Ammon's horn (tissue), 1 donor: Measurements from ENCODE around the gene GLI3.

Experiments used
- DNase-seq: peaks from one replicate; pipeline ENCODE4 v3.0.0-alpha.2; 2016; ENCODE audit warnings: low spot score

The GLI3 gene

DNA sequence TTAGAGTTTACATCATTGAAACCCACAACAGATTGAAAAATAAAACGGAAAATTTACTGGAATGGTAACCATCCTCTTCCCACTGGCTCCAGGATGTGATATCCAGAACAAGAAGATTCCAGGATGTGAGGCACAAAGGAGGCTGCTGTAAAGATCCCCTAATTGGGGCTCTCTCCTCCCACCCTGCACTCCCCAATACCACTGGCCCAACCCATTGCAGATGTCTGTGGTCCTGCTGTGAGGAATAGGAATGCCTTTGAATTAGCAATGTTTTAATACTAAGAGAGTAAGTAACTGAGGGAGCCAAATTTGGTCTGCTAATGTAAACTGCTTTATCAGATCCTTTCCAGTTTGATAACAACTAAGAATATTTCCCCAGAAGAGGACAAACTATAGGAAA, 308.2 kb downstream of the GLI3 start:
- DNase-seq = no peak

GRCh38 chr7:41928166-41928565, 308.8 kb downstream of the GLI3 start:
- DNase-seq = no peak

DNA sequence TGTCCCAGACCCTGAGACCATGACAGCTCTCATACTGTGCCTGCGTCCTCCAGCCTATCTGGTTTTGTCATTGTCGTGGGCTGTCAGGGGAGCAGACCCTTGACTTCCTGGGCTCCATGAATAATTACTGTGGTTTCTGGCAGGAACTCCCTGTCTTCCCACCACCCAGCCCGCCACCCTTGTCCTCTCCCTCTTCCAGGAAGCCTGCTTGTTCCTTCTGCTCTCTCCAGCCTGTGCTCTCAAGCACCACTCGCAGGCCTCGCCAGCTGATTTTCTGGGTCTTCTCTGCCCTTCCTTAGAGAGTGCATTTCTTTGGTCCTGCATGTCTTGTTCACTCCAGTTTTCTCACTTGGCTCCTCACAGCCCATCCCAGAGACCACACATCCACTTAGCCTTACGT, 309.6 kb downstream of the GLI3 start:
- no peak for DNase-seq

DNA sequence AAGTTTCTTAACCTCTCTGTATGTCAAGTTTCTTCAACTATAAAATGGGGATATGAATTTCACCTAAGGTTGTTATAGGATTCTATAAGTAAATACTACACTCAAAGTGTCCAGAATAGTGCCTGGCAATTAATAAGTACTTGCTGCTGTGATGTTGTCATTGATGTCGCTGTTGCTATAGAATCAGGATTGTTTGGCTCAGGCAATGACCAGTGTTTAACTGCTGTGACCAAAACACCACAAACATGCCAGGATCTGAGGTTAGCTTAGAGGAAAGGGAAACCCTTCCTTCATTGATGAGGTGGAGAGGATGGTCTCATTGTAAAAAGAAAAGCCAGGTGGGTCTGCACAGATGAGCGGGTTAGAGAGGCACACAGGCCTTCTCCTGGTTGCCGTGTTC, 311.1 kb downstream of the GLI3 start:
- DNase-seq = no peak

GRCh38 chr7:41924796-41925195, 312.2 kb downstream of the GLI3 start:
- DNase-seq = no peak

DNA sequence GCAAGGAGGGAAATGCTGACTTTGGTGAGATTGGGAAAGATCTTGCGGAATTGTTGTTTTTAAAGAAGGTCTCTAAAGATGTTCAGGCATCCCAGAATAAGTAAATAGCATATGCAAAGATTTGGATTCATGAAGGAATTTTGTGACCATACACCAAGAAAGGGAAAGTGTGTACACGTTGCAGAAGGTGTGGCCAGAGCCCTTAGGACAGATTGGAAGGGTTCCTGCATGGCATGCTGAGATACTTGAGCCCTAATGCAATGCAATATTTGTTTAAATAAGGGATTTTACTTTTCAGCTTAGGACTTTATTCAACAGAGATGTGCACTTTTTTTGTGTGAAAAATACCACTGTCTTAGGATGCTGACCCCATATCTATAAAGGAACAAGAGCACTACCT, 314.6 kb downstream of the GLI3 start:
- DNase-seq = no peak

- DNase-seq = no peak
Observed at GRCh38 chr7:41921453-41921981, 315.5 kb downstream of the GLI3 start.

DNA sequence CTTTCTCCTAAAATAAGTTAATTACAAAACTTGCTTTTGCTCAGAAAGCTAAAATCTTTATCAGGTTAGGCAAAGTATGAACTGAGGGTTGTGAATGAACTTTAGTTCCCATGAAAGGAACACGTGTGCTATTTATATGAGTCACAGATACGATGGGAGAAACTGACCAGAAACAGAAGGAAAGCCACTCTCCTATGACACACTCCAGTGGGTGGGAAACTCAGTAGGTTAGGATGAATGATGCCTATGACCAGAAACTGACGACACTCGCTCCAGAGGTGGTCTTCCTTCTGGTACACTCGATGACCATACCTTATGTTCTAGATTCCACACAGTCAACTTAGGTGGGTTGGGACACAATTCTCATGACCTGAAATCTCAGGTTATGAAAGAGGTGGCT, 318.4 kb downstream of the GLI3 start:
- DNase-seq = no peak

DNA sequence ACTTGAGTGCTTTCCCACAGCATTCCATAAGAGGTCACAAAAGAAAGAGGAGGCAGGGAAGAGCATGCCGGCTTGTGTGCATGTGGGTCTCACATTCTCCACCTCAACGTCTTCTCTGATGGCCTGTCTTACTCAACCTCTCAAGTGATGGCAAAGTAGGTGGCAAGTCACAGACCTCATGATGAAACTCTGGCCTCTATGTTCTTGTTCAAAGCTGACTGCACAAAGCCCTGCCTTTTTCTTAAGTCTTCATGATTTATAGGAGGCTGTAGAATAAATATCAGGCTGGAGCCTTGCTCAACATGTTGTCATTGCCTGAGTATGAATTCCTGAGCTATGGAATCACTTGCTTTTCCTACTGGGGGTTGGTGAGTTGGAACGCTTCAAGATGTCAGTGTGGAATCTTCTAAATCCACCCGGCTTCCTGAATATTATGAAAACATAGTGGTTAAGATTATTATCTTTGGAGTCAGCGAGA, 320.5 kb downstream of the GLI3 start:
- no peak for DNase-seq

DNA sequence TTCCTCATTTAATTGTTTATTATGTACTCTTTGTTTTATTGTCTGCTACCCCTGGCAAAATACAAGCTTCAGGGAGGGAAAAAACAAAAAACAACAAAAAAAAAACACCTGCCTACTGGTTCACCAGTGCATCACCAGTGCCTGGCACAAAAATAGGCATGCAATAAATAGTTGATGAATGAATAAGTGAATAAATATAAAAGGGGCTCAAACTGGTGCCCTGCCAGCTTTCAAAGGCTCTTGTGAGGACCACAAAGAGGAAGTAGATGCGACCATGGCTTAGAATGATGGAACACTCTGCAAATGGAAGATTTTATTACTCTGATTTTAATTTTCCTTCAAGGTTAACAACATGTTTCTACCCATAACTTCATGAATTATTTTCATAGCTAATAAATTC, 321.1 kb downstream of the GLI3 start:
- DNase-seq = no peak

GRCh38 chr7:41912851-41913567, 324.0 kb downstream of the GLI3 start:
- no peak for DNase-seq

DNA sequence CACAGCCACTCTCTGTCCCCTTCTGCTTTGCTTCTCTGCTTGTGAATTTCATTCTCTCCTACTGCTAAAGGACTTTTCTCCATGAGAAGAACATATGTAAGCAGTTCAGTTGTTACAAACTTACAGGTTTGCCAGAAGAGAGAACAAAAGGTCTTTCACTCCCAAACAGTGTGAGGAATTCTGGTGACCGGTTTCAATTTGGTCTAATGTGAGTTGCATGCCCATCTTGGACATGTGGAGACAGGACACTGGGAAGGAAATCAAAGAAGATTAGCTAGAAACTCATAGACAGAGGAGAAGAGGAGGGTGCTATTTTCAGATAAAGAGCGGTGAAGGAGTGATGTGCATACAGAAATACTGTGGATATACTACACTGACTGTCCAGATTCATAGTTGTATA, 324.6 kb downstream of the GLI3 start:
- DNase-seq = no peak

DNA sequence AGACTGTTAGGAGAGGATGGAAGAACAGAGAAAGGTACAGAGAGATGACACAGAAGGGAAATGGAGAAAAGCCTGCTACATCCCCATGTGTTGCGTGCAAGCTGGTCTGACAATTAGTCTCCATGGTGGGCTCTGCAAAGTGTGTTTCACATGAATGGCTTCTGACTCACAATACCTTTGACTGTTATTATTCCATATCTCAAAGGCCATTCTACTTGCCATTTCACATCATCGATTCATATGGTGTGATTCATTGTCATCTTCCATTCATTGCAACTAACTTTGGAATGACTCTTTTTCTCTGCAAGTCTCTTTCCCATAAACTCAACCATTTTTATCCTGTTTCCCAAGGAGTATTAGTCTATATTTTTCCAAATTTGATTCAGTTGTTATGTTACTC, 325.2 kb downstream of the GLI3 start:
- DNase-seq = no peak
